MM.1S (cell line): ENCODE results near the gene CCSER1.

Source experiments
- EZH2 ChIP-seq: fragments of 300-600 bp; sonication (generic); optimal IDR thresholded peaks from 2 replicates; pipeline ENCODE3; 2017; ENCODE audit warnings: low read depth, mild to moderate bottlenecking, antibody characterized with exemption, low read length, mixed read lengths
- TF ChIP-seq, protein P1 (sequence below): fragments of 300-600 bp; sonication (generic); IDR thresholded peaks from 2 replicates; pipeline ENCODE4 v1.5.1; 2016; ENCODE audit warnings: antibody characterized with exemption, low read length, mixed read lengths

DNA sequence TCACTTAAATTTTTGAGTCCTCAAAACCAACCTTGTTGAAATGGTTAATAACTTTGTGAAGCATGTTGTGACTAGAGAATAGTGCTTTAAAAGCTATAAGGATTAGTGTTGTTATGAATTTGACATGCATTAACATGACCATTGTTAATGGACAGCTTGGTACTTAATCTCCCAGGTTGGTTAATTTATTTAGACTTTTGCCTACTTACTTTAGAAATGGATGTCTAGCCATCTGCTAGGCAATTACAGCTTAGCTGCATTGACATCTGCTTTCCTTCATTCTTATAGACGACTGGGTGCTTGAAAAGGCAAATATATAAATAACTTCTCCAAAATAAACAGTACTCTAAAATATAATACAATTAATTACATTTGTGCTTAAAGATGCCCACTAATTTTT, 368.0 kb downstream of the CCSER1 start:
- TF ChIP-seq, protein P1, sequence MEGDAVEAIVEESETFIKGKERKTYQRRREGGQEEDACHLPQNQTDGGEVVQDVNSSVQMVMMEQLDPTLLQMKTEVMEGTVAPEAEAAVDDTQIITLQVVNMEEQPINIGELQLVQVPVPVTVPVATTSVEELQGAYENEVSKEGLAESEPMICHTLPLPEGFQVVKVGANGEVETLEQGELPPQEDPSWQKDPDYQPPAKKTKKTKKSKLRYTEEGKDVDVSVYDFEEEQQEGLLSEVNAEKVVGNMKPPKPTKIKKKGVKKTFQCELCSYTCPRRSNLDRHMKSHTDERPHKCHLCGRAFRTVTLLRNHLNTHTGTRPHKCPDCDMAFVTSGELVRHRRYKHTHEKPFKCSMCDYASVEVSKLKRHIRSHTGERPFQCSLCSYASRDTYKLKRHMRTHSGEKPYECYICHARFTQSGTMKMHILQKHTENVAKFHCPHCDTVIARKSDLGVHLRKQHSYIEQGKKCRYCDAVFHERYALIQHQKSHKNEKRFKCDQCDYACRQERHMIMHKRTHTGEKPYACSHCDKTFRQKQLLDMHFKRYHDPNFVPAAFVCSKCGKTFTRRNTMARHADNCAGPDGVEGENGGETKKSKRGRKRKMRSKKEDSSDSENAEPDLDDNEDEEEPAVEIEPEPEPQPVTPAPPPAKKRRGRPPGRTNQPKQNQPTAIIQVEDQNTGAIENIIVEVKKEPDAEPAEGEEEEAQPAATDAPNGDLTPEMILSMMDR, result no peak
- TF ChIP-seq EZH2, result no peak
